HG03457 (cell line): ENCODE results near the gene GMPPA.

Experiments
- ATAC-seq: cut with Tn5 transposase; IDR thresholded peaks from one replicate; pipeline ENCODE4 v1.9.1; 2021; ENCODE audit warnings: moderate number of reproducible peaks; ENCODE audit not compliant: unreplicated experiment

GMPPA gene

GRCh38 chr2:219467736-219468075 is 31.0 kb upstream of the GMPPA start:
- no peak for ATAC-seq

DNA sequence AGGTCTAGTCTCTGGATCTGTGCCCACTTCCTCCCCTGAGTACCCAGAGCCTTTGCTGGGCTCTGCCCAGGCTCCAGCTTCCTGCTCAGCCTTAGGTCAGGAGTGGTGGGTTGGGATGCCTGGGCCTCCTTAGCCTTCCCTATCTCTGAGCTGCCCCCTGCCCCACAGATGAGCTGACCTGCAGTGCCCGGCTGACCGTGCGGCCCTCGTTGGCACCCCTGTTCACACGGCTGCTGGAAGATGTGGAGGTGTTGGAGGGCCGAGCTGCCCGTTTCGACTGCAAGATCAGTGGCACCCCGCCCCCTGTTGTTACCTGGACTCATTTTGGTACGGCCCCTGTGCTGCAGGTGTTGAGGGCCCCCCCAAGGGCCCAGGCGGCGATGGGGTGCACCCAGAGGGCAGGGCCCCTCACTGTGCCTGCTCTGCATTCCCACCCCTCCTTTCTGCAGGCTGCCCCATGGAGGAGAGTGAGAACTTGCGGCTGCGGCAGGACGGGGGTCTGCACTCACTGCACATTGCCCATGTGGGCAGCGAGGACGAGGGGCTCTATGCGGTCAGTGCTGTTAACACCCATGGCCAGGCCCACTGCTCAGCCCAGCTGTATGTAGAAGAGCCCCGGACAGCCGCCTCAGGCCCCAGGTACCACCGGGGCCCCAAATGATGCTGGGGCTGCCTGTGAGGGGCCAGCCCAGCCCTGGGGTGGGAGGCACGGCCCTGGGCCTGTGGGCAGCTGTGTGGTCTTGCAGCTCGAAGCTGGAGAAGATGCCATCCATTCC is 30.1 kb upstream of the GMPPA start:
- ATAC-seq = no peak

DNA sequence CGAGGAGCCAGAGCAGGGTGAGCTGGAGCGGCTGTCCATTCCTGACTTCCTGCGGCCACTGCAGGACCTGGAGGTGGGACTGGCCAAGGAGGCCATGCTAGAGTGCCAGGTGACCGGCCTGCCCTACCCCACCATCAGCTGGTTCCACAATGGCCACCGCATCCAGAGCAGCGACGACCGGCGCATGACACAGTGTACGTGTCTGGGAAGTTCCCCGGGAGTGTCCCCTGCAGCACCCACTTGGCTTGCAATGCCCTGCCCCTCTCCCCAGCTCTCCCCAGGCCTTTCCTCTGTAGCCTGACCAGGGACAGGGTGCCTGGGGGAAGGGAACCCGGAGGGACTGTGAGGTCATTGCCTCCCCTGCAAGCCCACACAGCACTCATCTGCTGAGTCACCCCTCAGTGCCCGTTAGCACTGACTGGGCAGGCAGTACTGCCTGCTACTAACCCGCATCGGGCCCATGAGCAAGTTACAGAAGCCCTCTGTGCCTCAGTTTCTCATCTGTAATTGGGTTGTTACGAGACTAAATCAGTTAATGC is 29.4 kb upstream of the GMPPA start:
- ATAC-seq = no peak

DNA sequence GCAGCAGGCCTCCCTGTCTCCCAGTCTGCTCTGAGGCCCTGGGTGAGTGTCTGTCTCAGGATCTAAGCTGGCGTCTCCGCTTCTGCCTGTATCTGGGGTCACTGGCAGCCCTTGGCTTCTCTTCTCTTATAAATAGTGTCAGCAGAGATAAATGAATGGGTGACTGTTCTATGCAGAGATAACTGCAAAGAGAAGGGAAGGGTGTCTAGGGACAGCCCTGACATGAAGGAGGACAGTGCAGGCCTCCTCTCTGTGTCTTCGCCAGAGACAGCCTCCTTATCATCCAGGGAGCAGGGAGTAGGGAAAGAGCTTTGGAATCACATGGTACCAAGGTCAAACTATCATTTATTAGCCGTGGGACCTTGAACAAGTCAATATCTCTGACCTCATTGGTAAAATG is 28.3 kb upstream of the GMPPA start:
- no peak for ATAC-seq

GRCh38 chr2:219471476-219472371 is 27.0 kb upstream of the GMPPA start:
- no peak for ATAC-seq

DNA sequence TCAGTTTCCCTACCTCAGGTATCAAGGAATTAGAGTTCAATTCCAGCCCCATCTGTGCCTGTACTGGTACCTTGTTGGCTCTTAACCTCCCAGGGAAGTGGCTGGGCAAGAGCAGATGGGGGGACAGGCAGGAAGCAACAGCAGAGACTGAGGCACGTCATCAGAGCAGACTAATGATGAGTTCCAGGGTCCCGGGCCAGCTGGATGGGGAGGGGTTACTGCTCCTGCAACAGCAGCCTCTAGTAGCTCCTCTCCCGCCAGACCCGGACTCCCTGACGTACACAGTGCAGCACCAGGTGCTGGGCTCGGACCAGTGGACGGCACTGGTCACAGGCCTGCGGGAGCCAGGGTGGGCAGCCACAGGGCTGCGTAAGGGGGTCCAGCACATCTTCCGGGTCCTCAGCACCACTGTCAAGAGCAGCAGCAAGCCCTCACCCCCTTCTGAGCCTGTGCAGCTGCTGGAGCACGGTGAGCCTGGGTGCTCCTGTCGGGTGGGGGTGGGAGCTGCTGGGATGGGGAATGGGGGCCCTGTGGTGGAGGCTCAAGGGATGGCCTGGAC is 26.0 kb upstream of the GMPPA start:
- no peak for ATAC-seq

DNA sequence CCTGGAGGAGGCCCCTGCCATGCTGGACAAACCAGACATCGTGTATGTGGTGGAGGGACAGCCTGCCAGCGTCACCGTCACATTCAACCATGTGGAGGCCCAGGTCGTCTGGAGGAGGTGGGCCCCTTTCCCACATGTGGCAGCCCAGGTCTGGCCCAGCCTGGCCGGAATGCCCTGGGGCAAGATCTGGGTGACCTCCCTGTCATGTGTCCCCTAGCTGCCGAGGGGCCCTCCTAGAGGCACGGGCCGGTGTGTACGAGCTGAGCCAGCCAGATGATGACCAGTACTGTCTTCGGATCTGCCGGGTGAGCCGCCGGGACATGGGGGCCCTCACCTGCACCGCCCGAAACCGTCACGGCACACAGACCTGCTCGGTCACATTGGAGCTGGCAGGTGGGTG is 25.2 kb upstream of the GMPPA start:
- ATAC-seq = no peak

GRCh38 chr2:219474285-219475060 is 24.2 kb upstream of the GMPPA start:
- no peak for ATAC-seq

DNA sequence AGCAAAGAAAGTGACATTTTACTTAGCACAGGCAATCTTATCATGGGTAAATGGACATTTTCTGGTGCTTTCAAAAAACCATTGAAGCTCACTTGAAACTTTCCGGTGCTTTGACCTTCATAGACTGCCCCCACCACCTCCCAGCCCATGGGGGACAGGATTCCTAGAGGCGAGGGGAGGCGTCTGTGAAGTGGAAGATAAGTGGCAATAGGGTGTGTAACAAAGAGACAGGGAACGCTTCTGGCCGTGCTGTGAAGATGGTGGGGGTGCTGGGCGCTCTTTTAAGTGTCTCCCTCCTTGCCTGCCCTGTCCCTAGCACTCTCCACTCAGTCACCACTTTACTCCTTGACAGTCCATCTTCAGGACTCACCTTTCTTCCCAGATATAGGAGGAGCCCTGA is 23.4 kb upstream of the GMPPA start:
- ATAC-seq = no peak

DNA sequence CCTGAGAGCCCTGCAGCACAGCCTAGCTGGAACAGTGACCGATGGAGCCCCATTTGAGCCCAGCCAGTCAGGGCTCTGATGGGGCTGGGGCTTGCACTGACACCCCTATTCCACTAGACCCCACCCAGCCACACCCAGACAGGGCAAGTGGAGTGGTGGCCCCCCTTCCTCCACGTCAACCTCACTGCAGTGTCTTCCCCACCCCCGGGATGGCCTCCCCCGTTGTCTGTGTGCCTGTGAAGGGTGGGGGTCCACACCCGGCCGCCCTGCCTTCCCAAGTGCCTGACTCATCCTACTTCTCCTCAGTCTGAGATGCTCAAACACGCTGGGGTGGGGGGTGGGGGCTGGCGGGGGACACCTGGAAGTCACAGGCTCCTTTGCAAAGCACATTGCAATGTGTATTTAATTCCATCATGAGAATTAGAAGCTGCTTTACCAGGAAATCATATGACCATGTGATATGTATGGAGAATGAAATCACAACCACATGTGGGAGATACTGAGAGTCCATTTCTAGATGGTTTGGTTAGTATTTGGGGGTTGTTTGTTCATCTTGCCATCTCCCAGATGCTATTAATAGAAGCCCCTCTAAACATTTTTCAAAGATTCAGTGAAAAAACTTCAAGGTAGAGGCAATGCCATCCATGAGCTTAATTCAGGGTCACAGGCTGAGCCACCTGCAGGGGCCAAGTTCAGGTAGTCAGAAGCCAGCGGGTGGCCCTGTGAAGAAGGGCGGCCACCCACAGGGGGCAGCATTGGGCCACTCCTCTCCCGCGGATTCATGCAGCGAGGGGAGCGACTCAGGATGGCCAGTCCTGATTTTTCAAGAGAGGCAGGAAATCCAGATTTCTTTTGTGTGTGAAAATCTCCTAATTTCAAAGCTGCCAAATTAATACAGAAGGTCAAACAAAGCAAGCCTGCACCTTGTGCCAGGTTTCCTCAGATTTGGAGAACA is 22.7 kb upstream of the GMPPA start:
- ATAC-seq = no peak

- no peak for ATAC-seq
Observed at GRCh38 chr2:219476652-219477151, 22.0 kb upstream of the GMPPA start.

GRCh38 chr2:219477179-219477578 is 21.5 kb upstream of the GMPPA start:
- no peak for ATAC-seq

- ATAC-seq = no peak
Observed at GRCh38 chr2:219477815-219478214, 20.9 kb upstream of the GMPPA start.

GRCh38 chr2:219478916-219479315 is 19.8 kb upstream of the GMPPA start:
- no peak for ATAC-seq

DNA sequence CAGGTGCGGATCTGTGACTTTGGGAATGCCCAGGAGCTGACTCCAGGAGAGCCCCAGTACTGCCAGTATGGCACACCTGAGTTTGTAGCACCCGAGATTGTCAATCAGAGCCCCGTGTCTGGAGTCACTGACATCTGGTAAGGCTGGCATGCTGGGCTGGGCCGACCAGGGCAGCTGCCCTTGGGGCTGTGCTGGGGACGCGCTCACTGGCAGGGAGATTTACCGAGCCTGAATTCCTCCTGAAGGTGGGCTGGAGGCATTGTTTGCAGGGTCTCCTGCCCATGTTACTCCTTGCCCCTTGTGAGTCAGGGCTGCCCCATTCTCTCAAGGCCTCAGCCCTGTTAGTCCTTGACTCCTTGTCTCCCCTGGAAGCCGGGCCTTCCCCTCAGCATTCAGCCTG is 18.7 kb upstream of the GMPPA start:
- ATAC-seq = no peak

- no peak for ATAC-seq
Observed at GRCh38 chr2:219482674-219483405, 15.9 kb upstream of the GMPPA start.

GRCh38 chr2:219483451-219484342 is 15.0 kb upstream of the GMPPA start:
- no peak for ATAC-seq
